ENCODE data around the gene AMER2. TPM values are rescaled to one million over a fixed set of nuclear protein-coding genes. Genes with fewer than 3 reads are reported as not detected.

AMER2 gene
- total and polyA plus RNA-seq, 8 donors: 0.03 to 0.50 (median 0.13) TPM; not detected in 1

- H3K4me3 ChIP-seq: no peak overlapping the region
- no peak overlapping the region for H3K27ac ChIP-seq
- intact Hi-C loops (cut with DNase I): no loop called here
- TF ChIP-seq CTCF (IDR thresholded peaks at IDR 0.05): no peak
- H3K36me3 ChIP-seq: no peaks in the 10 kb centered on the region
- no peak for DNase-seq
- no peak for ATAC-seq
- H3K4me1 ChIP-seq: no peaks in the 10 kb centered on the region
- no peaks in the 10 kb centered on the region for H3K9me3 ChIP-seq
- H3K27me3 ChIP-seq: peaks cover 0 to 14% of the 10 kb centered on the region in 2 donors
These were observed 42.6 kb upstream of the AMER2 start for GRCh38 chr13:25214491-25215252.

- intact Hi-C loops (cut with DNase I): no loop called here
- no peak overlapping the region for H3K4me3 ChIP-seq
- no peaks in the 10 kb centered on the region for H3K36me3 ChIP-seq
- DNase-seq (no peak), ATAC-seq (no peak)
- H3K4me1 ChIP-seq: no peaks in the 10 kb centered on the region
- no peak overlapping the region for H3K27ac ChIP-seq
- peaks cover 0 to 20% of the 10 kb centered on the region in 2 donors for H3K27me3 ChIP-seq
- no peak for TF ChIP-seq CTCF (IDR thresholded peaks at IDR 0.05)
- no peaks in the 10 kb centered on the region for H3K9me3 ChIP-seq
These were observed 41.6 kb upstream of the AMER2 start for GRCh38 chr13:25213715-25214114.

GRCh38 chr13:25210842-25211569, 38.9 kb upstream of the AMER2 start:
- TF ChIP-seq CTCF (IDR thresholded peaks at IDR 0.05): no peak
- no peak for ATAC-seq
- DNase-seq: no peak
- Histone ChIP-seq H3K27me3 (peaks cover 0 to 14% of the 10 kb centered on the region in 2 donors), H3K4me1 (no peaks in the 10 kb centered on the region), H3K9me3 (no peaks in the 10 kb centered on the region), H3K4me3 (no peak overlapping the region), H3K36me3 (no peaks in the 10 kb centered on the region), H3K27ac (no peak overlapping the region)
- intact Hi-C loops (cut with DNase I): no loop called here

GRCh38 chr13:25207291-25207810, 35.3 kb upstream of the AMER2 start:
- ATAC-seq: no peak
- H3K27ac ChIP-seq: no peak overlapping the region
- TF ChIP-seq CTCF (IDR thresholded peaks at IDR 0.05): no peak
- DNase-seq: no peak
- H3K27me3 ChIP-seq: peaks cover 0 to 29% of the 10 kb centered on the region in 2 donors
- H3K9me3 ChIP-seq: no peaks in the 10 kb centered on the region
- H3K4me1 ChIP-seq: no peaks in the 10 kb centered on the region
- H3K4me3 ChIP-seq: no peak overlapping the region
- no peaks in the 10 kb centered on the region for H3K36me3 ChIP-seq
- intact Hi-C loops (cut with DNase I): no loop called here

DNA sequence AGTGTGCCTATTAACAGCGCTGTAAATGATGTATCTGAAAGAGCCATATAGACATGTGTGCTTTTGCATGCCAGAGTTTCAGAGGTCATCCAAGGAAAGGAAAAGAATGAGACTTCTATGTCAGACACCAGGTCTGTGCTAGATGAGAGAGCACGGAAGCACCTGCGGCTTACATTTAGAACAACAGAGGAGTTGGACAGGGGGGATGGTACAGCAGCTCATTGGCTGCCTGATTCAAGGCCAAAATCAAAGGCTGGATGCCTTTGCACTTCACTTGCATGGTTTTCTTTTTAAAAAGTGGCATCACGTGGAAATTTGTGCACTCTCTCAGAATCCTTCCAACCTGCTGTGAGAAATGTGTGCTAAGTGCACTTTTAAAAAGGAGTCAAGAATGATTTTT, 32.8 kb upstream of the AMER2 start:
- DNase-seq: no peak
- no peaks in the 10 kb centered on the region for H3K36me3 ChIP-seq
- no peak for ATAC-seq
- H3K9me3 ChIP-seq: no peaks in the 10 kb centered on the region
- TF ChIP-seq CTCF (IDR thresholded peaks at IDR 0.05): no peak
- H3K27ac ChIP-seq: no peak overlapping the region
- no peak overlapping the region for H3K4me3 ChIP-seq
- no peaks in the 10 kb centered on the region for H3K4me1 ChIP-seq
- peaks cover 0 to 32% of the 10 kb centered on the region in 2 donors for H3K27me3 ChIP-seq
- intact Hi-C loops (cut with DNase I): no loop called here

All from left lung (tissue), 10 donors.